GM18498 (cell line): ENCODE data around the gene MPZL2.

Experiments
- ATAC-seq: cut with Tn5 transposase; IDR thresholded peaks from one replicate; pipeline ENCODE4 v1.9.1; 2021; ENCODE audit warnings: mild to moderate bottlenecking, moderate library complexity; ENCODE audit not compliant: unreplicated experiment

MPZL2 gene

GRCh38 chr11:118223570-118223969 lies 40.5 kb downstream of the MPZL2 start:
- ATAC-seq = no peak

GRCh38 chr11:118222437-118222836 lies 41.7 kb downstream of the MPZL2 start:
- no peak for ATAC-seq

GRCh38 chr11:118221419-118221818 lies 42.7 kb downstream of the MPZL2 start:
- no peak for ATAC-seq

GRCh38 chr11:118219732-118220131 lies 44.4 kb downstream of the MPZL2 start:
- ATAC-seq = peak; percentile 45

GRCh38 chr11:118219244-118219643 lies 44.9 kb downstream of the MPZL2 start:
- no peak for ATAC-seq

GRCh38 chr11:118217575-118217974 lies 46.5 kb downstream of the MPZL2 start:
- ATAC-seq = no peak

- ATAC-seq = peak; percentile 37
Measured at GRCh38 chr11:118216621-118217481, 47.2 kb downstream of the MPZL2 start.

- no peak for ATAC-seq
Measured at GRCh38 chr11:118215765-118216164, 48.3 kb downstream of the MPZL2 start.

- ATAC-seq = no peak
Measured at GRCh38 chr11:118215262-118215661, 48.8 kb downstream of the MPZL2 start.

- ATAC-seq = no peak
Measured at GRCh38 chr11:118214210-118214914, 49.7 kb downstream of the MPZL2 start.

- ATAC-seq = no peak
Measured at GRCh38 chr11:118213781-118214180, 50.3 kb downstream of the MPZL2 start.

GRCh38 chr11:118213201-118213600 lies 50.9 kb downstream of the MPZL2 start:
- no peak for ATAC-seq

- ATAC-seq = no peak
Measured at GRCh38 chr11:118212781-118213191, 51.3 kb downstream of the MPZL2 start.

GRCh38 chr11:118212131-118212725 lies 51.9 kb downstream of the MPZL2 start:
- no peak for ATAC-seq

- ATAC-seq = no peak
Measured at GRCh38 chr11:118211006-118211405, 53.1 kb downstream of the MPZL2 start.

GRCh38 chr11:118210323-118210722 lies 53.8 kb downstream of the MPZL2 start:
- ATAC-seq = no peak

GRCh38 chr11:118209033-118209432 lies 55.1 kb downstream of the MPZL2 start:
- no peak for ATAC-seq

- ATAC-seq = no peak
Measured at GRCh38 chr11:118207079-118207478, 57.0 kb downstream of the MPZL2 start.

- ATAC-seq = no peak
Measured at GRCh38 chr11:118206391-118207031, 57.6 kb downstream of the MPZL2 start.

GRCh38 chr11:118205606-118206378 lies 58.3 kb downstream of the MPZL2 start:
- ATAC-seq = no peak
